Inflammatory macrophage treated with lipopolysaccharide for 4 hours (primary cell): ENCODE measurements around the gene DHTKD1.

Source experiments
- DNase-seq: peaks from one replicate; pipeline ENCODE4 v3.0.0-alpha.2; 2020

Gene DHTKD1, protein sequence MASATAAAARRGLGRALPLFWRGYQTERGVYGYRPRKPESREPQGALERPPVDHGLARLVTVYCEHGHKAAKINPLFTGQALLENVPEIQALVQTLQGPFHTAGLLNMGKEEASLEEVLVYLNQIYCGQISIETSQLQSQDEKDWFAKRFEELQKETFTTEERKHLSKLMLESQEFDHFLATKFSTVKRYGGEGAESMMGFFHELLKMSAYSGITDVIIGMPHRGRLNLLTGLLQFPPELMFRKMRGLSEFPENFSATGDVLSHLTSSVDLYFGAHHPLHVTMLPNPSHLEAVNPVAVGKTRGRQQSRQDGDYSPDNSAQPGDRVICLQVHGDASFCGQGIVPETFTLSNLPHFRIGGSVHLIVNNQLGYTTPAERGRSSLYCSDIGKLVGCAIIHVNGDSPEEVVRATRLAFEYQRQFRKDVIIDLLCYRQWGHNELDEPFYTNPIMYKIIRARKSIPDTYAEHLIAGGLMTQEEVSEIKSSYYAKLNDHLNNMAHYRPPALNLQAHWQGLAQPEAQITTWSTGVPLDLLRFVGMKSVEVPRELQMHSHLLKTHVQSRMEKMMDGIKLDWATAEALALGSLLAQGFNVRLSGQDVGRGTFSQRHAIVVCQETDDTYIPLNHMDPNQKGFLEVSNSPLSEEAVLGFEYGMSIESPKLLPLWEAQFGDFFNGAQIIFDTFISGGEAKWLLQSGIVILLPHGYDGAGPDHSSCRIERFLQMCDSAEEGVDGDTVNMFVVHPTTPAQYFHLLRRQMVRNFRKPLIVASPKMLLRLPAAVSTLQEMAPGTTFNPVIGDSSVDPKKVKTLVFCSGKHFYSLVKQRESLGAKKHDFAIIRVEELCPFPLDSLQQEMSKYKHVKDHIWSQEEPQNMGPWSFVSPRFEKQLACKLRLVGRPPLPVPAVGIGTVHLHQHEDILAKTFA

DNA sequence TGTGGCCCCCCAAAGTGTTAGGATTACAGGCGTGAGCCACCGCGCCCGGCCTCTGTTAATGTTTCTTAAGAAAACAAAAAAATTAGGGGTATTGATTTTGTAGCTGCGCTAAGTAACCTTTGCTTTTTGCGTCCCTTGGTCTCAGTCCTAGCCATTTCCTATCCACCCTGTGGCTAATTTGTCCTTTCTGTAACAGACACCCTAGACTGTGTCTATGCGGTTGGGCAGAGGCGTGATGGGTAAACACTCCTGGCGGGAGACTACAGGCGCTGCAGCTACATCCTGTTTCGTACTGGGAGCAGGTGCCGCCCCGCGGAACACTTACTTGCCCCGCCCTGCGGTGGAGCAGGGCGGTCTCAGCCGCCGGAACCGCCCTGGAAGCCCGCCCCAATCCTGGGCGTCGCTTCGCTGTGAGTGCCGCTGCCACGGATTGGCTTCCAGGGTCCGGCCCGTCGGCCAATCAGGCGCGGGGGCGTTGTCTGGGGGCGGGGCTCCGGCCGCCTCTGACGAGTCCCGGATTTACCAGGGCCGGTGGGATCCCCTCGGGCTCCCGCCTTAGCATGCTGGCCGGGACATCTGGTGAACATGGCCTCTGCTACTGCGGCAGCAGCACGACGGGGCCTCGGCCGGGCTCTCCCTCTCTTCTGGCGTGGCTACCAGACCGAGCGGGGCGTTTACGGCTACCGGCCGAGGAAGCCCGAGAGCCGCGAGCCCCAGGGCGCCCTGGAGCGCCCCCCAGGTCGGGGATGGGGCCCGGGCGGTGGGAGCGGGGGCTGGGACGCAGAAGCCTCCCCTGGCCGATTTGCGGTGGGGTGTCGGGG, at the start of gene DHTKD1:
Gene DHTKD1, plus strand, starts transcription at position 506 of the 821 bp plus-strand sequence. Its CDS starts 80 bp downstream, at position 586.
- peak; percentile 99 for DNase-seq

DNA sequence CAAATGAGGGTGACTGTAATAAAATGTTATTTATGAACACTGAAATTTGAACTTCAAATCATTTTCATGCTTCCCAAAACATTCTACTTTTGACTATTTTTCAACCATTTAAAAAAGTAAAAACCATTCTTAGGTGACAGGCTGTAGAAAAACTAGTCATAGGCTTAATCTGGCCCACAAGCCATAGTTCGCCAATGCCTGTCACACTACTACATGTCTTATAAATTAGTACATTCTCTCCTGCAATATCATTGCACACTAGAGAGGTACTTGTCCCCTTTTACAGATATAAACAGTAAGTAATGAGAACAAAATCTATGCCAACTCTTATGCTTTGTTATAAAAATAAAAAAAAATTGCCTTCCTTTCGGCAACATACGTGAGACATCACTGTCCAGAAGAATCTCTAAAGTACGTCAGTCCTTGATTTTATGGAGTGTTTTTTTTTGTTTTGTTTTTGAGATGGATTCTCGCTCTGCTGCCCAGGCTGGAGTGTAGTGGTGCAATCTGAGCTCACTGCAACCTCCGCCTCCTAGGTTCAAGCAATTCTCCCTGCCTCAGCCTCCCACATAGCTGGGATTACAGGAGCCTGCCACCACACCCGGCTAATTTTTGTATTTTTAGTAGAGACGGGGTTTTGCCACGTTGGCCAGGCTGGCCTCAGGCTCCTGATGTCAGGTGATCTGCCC, 49.3 kb upstream of the DHTKD1 start:
- DNase-seq: no peak

DNA sequence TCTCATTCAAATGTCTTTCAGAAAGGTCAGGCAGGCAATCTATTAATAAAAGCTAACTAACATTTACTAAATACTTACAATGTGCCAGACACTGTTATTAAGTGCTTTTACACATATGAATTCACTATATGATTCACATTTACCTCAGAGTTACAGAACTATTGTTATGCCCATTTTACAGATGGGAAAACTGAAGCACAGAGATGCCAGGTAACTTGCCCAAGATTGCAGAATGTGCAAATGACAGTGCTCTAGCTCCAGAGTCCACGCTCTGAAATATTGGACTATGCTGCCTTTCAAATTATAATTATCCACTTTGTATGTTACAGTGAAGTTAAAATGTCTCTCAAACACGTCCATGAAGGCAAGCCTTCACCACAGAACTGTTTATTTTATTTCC, 48.2 kb upstream of the DHTKD1 start:
- no peak for DNase-seq

DNA sequence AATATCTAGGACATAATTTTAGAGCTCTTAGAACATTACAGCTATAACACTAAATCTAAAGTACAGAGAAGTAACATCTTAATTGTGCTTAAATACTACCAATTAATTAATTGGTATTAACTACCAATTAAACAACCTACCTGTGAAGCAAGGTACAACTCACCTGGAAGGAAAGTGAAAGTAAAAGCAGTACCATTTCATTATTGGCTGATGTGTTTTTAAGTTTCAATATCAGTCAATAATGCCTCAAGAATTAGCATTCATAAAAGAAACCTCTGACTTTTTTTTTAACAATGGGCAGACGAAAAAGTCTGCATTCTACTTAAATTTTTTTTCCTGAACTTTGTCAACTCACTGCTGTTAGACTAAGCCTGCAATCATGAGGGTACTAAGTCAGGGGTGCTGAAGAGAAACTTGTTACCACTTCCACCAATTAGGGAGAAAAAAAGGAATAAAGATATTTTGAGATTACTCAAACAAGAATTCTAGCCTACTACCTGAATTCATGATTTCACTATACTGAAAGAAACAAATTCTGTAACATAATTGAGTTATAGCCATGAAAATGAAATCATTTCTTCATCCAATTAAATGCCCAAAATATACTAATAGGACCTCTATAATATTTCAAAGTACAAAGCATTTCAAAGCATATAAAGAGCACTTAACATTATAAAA, 46.0 kb upstream of the DHTKD1 start:
- DNase-seq: no peak

DNA sequence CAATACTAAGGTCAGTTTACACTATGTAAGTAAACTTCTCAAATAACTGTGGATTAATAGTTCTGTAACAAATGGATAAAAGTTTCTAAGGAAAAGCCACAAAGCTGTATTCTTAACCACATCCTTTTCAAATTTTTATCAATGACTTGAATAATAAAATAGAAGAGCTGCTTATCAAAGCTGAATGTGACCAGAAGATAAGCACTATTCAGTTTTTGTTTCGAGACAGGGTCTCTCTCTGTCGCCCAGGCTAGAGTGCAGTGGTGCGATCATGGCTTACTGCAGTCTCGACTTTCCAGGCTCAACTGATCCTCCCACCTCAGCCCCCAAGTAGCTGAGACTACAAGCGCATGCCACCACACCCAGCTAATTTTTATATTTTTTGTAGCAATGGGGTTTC, 43.2 kb upstream of the DHTKD1 start:
- no peak for DNase-seq

DNA sequence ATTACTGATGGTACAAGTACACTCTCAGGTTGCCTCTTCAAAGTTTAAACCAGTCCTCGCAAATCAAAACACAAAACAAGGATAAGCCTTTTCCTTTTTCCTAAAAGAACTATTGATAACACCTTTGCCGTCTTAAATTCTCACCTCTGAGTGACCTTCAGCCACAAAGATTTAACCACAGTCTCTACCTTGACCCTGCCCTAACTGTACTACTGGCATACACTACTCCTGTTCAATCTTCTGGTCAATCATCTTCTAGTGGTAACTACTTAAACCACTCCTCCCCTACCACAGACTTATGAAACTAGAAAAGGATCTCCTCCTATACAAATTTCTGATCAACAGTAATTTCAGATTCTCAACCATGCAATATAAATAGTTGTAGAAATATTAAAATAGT, 41.2 kb upstream of the DHTKD1 start:
- DNase-seq: no peak

DNA sequence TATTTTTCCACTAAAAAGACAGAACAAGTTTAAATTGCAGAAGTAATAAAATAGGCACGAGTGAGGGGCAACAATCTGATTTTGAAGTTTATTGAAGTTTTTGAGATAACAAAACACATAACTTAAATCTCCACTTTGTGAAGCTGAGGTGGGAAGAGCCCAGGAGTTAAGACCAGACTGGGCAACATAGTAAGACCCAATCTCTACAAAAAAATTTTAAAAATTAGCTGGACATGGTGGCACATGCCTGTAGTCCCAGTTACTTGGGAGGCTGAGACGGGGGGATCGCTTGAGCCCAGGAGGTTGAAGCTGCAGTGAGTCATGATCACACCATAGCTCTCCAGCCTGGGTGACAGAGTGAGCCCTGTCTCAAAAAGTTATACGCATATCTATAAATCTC, 37.4 kb upstream of the DHTKD1 start:
- DNase-seq: no peak

DNA sequence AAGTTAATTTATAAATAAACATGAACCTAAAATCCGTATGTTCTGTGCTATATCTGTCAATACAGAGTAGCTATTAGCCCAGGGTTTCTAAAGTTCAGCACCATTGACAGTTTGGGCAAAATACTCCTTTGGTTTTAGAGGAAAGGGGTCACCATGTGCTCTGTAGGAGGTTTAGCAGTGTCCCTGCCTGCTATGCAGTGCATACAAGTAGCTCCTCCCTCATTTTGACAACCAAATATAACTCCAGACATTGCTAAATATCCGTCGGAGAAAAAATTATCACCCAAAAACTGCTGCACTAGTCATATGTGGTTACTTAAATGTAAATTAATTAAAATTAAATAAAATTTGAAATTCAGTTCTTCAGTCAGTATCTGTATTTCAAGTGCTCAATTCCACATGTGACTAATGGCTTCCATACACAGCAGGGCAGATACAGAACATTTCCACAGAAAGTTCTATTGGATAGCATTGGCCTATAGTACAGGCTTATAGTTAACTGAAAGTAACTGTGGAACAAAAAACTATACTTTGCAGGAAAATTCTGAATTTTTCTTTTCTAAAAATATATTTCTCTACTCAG, 32.6 kb upstream of the DHTKD1 start:
- DNase-seq: no peak

DNA sequence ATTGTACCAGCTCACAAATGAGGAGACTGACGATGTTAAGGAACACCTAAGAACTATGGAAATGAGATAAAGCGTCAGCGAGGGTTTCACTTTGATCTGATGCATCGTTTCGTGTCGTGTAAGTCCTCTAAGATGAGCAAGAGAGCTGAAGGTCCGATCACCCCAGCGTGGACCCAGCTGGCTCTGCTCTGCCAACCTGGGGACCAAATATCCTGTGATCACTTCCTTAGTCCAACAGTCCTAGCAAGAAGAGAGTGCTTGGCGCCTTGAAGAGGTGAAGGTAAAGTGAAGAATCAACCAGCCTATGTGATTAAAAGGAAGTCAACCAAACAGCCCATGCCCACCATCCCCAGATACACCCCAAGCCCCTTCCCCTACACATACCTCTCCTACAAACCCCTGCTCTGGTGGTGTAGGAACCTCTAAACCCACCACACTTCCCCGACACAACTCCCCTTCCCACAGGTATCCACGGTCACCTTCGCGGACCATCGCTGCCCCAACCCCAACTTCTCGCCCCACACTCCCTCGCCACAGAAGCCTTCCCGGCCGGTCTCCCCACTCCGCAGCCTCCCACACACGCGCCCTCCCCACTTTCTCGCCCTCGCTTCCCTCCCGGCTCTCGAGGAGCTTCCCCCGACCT, 26.9 kb upstream of the DHTKD1 start:
- peak; percentile 17 for DNase-seq

DNA sequence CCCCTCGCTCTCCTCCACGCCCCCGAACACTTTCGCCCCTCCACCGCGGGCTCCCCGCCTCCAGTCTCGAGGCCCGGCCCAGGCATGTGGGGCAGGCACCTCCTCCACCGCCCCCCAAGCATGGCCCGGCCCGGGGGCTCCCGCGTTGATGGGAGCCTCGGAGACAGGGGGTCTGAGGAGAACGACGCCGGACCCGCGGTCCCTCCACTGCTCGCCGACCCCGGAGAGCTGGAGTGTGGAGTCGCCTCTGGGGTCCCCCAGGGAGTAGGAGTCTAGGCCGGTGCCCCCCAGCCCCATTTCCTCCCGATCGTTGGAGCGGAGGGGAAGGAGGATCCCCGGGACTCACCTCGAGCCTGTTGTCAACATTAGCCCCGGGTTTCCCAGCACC, 26.4 kb upstream of the DHTKD1 start:
- peak; percentile 8 for DNase-seq

DNA sequence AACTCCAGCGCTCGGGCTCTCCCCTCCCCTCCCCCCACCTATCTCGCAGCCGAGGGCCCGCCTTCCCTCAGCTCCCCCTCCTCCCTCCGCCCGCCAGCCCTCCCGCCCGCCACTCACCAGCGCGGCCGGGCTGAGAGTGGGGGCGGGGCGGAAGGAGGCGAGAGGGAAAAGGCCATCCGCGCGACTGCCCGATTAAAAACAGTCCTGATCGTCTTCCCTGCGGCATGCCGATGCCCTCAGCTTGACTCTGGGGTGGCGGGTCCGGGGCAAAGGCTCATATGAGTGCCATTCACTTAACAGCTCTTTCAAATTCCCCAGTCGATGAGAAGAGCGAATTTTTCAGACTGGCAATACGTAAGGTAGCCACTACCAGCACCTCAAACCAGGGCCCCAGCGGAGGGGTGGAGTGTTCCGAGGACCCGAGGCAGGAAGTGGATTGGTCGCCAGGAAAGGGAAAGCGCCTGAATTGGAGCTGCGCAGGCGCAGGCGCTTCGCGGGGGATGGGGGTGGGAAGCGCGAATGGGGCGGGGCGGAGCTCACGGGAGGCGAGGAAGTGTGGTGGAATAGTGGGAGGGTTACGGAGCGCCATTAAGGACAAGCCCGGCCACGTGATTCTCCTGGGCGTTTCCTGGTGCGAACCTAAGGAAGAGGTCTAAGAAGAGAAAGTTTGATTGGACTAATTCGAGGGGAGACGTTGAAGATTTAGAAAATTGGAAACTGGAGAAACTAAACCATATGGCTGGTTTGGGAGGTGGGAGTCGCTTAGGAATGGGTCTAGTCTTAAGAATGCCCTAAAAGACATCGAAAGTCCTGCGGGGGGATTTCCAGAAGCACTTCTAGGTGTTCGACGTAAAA, 25.7 kb upstream of the DHTKD1 start, which contains the start of gene UPF2:
Gene UPF2, minus strand, starts transcription at position 13 of the 855 bp plus-strand sequence. CDS start 7,386 bp downstream, outside the sequence.
- DNase-seq: peak; percentile 99

DNA sequence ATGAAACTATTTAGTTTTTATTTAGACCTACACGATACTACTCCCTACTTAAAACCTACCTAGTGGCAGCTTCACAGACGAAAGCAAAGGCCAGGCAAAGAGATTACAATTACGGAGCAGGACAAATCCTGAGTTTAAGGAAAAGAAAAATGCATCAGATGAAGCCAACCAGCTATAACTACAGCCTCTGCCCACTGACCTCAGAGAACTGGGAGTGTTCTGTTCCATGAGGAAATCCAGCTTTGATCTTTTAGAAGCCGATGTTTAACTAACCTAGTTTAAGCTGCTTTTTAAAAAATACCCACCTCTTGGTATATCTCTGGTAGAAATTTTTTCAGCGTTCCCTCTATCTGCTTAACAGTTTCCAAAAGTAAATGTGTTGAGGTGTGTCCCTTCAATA, 23.2 kb upstream of the DHTKD1 start:
- no peak for DNase-seq

DNA sequence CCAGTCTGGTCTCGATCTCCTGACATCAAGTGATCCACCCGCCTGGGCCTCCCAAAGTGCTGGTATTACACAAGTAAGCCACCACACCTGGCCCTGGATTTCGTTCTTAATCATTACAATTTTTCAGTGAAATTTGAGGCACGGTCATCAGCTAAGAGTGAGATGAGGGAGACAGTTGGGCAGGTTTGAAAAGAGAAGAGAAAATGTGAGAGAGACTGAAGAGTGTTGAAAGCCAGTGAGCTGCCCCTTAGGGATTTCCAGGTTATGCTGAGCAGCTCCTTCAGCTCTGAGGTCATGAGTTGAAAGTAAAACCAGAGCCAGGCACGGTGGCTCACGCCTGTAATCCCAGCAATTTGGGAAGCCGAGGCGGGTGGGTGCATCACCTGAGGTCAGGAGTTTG, 20.2 kb upstream of the DHTKD1 start:
- no peak for DNase-seq

DNA sequence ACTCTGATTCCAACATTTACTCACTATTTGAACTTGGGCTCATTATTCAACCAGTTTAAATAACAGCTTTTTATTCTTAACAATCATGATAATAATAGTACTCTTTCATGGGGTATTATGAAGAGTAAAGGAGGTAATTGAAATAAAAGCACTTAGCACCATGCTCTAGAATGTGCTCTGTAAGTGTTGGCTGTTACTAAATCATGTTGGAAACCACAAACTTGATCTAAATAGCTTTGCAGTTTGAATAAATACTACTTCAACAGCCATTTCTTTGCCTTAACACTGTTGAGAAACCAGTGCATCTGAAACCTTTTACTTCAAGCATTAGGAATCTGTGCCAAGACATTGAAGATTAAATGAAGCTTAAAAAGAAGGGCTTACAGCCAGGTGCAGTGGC, 18.2 kb upstream of the DHTKD1 start:
- DNase-seq: no peak

DNA sequence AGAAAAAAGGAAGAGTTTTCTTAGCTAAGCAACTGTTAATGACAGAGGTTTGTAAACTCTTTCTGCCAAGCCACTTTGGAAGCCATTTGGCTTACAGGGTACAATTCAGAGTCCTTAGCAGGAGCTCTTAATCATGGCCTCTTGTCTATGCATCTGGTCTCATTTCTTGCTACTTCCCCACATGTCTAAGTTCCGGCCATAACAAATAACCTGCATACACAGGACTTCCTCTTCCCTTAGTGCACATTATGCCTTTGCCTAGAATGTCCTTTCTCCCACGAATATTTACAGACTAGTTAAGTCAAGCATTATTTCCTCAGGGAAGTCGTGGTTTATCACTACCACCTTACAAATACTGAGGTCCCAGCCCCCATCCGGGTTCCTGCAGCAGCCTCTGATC, 17.5 kb upstream of the DHTKD1 start:
- DNase-seq: peak; percentile 57

DNA sequence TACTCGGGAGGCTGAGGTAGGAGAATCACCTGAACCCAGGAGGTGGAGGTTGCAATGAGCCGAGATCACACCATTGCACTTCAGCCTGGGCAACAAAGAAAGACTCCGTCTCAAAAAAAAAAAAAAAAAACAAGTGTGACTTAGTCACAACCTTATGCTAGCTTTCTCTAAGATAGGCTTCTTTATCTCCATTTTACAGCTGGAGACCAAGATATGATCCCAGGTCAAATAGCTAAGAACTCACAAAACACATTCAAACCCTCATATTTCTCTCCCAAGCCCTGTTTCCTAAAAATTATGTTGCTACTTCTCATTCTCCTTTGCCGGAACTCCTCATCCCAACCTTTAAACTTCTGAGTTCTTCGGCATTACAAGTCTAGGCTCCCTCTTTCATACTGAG, 13.0 kb upstream of the DHTKD1 start:
- no peak for DNase-seq

DNA sequence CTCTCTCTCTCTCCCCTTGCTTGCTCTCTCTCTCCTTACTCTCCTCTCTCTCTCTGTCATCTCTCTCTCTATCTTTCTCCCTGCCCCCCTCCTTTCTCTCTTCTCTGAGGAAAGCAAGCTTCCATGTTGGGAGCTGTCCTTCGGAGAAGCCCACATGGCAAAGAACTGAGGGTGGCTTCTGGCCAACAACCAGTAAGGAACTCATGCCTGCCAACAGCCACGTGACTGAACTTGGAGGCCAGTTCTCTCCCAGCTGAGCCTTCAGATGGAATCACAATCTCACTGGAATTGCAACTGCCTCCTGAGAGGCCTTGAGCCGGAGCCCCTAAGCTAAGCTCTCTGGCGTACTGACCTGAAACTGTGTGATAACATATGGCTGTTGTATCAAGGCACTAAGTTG, 12.0 kb upstream of the DHTKD1 start:
- no peak for DNase-seq

DNA sequence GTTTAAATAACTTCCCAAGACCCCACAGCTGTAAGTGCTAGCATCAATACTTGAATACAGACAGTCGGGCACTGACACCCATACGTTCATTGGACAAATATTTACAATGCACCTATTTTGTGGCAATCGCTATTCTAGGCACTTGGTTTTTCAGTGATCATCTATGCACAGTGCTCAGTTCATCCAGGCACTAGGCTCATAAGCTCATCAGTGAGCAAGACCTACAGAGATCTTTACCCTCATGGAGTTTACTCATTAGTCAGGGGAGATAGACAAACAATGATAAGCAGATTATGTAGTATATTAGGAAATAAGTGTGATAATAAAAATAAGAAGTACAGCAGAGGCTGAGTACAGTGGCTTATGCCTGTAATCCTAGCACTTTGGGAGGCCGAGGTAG, 7.6 kb upstream of the DHTKD1 start:
- DNase-seq: no peak

DNA sequence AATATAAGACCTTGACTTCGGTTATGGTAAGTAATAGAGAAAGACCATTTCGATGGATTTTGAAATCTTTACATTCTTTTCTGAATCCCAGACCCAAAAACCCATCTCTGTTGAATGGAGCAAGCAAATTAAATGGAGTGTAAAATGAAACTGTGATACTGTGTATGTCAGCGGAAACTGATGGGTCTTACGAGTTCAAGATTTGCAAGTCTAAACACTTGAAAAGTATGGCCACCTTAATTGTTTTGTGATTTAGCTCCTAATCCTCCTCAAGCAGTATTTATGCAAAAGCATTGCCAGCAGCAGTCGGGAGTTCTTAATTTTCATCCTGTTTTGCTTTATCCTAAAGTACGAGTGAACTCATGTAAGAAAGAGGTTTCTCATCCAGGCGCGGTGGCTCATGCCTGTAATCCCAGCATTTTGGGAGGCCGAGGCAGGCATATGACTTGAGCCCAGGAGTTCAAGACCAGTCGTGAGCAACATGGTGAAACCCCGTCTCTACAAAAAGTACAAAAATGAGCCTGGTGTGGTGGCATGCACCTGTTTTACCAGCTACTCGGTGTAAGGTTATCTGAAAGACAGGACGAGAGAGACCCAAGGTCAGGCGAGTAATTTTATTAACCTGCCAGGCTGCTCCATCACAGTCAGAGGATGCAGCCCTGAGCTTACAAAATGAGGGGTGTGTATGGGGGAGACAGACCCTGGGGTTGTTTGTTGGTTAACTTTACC, 5.8 kb upstream of the DHTKD1 start:
- no peak for DNase-seq
